ENCODE measurements around the gene GTF2B.

DNA sequence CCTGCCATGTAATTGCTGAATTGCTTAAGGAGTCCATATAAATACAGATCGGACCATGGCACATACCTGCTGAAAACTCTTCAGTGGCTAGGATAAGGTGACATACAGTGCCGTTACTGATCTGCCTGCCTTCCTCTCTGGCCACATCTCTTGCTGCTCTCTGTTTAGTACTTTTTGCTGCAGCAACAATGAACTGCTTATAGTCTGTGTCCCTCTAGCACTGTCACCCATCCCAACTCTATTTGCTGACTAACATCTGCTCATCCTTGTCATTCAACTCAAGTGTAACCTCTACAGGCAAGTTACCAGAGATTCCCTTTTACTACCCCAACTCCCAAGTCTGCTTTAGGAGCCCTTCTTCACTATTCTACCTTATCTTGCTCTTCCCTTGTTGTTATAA lies 65.6 kb downstream of the GTF2B start:
- TF ChIP-seq, protein P1, sequence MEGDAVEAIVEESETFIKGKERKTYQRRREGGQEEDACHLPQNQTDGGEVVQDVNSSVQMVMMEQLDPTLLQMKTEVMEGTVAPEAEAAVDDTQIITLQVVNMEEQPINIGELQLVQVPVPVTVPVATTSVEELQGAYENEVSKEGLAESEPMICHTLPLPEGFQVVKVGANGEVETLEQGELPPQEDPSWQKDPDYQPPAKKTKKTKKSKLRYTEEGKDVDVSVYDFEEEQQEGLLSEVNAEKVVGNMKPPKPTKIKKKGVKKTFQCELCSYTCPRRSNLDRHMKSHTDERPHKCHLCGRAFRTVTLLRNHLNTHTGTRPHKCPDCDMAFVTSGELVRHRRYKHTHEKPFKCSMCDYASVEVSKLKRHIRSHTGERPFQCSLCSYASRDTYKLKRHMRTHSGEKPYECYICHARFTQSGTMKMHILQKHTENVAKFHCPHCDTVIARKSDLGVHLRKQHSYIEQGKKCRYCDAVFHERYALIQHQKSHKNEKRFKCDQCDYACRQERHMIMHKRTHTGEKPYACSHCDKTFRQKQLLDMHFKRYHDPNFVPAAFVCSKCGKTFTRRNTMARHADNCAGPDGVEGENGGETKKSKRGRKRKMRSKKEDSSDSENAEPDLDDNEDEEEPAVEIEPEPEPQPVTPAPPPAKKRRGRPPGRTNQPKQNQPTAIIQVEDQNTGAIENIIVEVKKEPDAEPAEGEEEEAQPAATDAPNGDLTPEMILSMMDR (IDR thresholded peaks at IDR 0.05): no peak
- TF ChIP-seq POLR2A (IDR thresholded peaks at IDR 0.05): no peak
